GM21619 (cell line): ENCODE data around the gene PHLDB3.

Source experiments
- ATAC-seq: cut with Tn5 transposase; IDR thresholded peaks from one replicate; pipeline ENCODE4 v1.9.1; 2021; ENCODE audit not compliant: unreplicated experiment

The PHLDB3 gene

DNA sequence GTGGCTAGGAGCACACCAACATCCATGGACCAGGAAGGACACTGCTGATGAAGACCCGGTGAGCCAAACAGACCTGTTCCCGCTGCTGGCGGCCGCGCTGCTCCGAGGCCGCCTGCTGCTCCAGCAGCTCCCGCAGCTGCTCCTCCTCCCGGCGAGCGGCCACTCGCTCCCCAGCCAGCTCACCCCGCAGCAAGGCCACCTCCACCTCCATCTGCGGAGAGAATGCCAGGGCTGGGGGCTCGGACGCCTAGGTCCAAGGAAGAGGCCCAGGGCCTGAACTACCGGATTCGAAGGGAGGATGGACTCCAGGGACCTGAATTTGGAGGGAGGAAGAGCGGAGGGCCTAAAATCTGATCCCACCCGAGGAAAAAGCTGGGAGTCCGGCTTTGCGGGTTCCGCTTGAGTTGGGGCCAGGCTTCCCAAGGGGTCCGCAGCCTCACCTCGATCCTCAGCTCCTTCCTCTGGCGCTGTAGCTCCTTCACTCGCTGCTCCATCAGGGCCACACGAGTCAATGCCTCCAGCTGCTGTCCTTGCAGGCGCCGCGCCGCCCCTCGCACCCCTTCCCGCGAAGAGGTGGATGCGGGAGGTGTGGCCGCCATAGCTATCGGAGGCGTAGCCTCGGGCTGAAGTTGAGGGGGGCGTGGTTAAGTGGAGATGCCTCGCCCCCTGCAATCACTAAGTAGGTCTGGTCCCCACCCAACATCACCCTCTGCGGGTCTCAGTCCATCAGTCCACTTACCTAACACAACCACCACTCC is 2.7 kb downstream of the PHLDB3 start:
- no peak for ATAC-seq

- no peak for ATAC-seq
These were observed 5.5 kb downstream of the PHLDB3 start for GRCh38 chr19:43499042-43499441.

DNA sequence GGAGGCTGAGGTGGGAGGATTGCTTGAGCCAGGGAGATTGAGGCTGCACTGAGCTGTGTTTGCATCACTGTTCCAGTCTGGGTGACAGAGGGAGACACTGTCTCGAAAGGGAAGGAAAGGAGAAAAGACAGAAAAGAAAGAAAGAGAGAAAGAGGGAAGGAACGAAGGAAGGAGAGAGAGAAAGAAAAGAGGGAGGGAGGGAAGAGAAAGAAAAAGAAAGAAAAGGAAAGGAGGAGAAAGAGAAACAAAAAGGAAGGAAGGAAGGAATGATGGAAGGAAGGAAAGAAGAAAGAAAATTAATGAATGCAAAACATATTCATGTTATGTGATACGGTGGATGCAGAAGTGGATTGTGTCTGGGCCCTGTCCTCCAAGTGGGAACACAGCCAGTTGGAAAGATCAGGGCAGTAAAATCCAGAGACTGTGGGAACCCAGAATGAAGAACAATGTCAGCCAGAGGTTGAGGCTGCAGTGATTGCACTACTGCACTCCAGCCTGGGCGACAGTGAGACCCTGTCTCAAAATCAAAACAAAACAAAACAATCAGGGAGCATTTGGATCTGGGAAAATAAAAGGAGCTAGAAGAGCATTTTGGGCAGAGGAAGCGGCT is 6.2 kb downstream of the PHLDB3 start:
- no peak for ATAC-seq

DNA sequence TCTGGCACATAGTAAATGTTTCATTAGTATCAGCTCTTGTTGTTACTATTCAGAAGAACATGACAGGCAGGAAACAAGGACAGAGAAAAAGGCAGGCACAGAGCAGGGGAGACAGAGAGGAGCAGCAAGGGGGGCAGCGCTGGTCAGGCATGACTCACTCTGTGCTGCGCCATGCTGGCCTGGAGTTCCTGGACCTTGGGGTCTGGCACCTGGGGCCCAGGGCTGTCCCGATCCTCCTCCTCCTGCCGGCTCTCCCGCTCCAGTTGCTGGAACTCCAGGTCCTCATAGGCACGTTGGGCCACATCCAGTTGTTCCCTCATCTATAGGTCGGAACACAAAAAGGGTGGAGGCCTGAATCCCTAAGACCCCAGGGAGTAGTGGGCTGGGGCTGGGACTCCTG is 7.6 kb downstream of the PHLDB3 start:
- ATAC-seq: no peak

GRCh38 chr19:43495082-43495481 is 9.5 kb downstream of the PHLDB3 start:
- no peak for ATAC-seq

- no peak for ATAC-seq
These were observed 13.8 kb downstream of the PHLDB3 start for GRCh38 chr19:43490759-43491158.

- no peak for ATAC-seq
These were observed 14.5 kb downstream of the PHLDB3 start for GRCh38 chr19:43489979-43490599.

GRCh38 chr19:43489310-43489709 is 15.2 kb downstream of the PHLDB3 start:
- ATAC-seq: no peak

DNA sequence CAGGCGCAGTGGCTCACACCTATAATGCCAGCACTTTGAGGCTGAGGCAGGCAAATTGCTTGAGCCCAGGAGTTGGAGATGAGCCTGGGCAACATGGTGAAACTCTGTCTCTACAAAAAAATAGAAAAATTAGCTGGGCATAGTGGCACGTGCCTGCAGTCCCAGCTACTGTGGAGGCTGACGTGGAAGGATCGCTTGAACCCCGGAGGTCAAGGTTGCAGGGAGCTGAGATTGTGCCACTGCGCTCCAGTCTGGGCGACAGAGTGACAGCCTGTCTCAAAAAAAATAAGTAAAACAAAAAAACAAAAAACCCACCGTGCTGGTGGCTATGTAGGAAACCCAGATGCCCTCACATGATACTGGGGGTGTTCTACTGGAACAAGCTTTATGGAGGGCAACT is 16.4 kb downstream of the PHLDB3 start:
- ATAC-seq: no peak

DNA sequence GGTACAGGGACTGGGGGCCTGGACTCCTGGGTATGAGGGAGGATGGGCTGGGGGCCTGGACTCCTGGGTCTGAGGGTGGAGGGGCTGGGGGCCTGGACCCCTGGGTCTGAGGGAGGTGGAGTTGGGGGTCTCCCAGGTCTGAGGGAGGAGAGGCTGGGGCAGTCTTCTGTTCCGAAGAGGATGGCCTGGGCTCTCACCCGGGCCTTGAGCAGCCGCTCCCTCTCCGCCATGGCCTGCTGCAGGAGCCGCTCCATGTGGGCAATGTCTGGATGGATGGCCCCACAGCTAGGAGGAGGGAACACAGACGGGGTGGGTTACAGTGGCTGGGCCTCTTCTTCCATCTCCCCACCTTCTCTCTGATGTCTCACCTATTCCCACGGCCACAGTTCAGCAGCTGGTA is 18.1 kb downstream of the PHLDB3 start:
- ATAC-seq: no peak

GRCh38 chr19:43485951-43486350 is 18.6 kb downstream of the PHLDB3 start:
- no peak for ATAC-seq

- no peak for ATAC-seq
These were observed 21.3 kb downstream of the PHLDB3 start for GRCh38 chr19:43483281-43483680.

- ATAC-seq: no peak
These were observed 22.4 kb downstream of the PHLDB3 start for GRCh38 chr19:43482193-43482592.

DNA sequence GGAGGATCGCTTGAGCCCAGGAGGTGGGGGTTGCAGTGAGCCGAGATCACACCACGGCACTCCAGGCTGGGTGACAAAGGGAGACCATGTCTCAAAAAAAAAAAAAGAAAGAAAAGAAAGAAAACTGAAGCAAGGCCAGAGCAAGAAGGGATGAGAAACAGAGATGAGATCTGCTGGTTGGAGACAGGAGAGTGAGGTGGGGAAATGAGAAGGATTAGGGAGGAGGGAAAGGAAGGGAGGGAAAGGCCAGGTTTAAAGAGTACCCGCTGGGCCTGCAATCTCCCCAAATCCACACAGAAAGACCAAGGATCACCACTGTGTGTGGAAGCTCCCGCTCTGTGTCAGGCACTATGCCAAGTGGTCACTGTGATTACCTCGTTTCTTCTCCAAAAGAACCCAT is 22.8 kb downstream of the PHLDB3 start:
- ATAC-seq: no peak

DNA sequence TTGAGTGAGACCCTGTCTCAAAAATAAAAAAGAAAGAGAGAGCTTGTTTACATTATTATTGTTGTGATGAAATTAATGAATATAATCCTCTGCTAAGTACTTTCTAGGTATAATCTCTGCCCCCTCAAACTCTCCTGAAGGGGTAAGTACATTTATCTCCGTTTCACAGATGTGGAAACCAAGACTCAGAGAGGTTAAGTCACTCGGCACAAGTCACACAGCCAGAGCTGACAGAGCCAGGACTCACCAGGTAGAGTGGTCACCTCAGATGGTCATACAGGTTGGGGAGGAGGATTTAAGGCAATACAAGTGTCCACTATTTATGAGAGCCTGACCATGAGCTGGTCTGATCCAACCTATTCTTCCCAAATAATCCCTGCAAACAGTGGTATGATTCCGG is 24.0 kb downstream of the PHLDB3 start:
- ATAC-seq: no peak

DNA sequence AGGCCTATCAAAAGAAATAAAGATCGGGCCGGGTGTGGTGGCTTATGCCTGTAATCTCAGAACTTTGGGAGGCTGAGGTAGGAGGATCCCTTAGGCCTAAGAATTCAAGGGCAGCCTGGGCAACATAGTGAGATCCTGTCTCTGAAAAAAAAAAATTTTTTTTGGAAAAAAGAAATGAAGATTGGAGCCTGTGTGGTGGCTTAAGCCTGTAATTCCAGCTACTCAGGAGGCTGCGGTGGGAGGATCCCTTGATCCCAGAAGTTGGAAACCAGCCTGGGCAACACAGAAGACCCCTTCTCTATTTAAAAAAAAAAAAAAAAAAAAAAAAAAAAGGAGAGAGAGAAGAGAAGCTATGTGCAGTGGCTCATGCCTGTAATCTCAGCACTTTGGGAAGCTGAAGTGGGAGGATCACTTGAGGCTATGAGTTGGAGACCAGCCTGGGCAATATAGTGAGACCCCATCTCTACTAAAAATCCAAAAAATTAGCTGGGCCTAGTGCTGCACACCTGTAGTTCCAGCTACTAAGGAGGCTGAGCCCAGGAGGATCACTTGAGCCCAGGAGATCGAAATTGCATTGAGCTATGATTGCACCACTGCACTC is 24.5 kb downstream of the PHLDB3 start:
- no peak for ATAC-seq

GRCh38 chr19:43479226-43479625 is 25.3 kb downstream of the PHLDB3 start:
- ATAC-seq: no peak

DNA sequence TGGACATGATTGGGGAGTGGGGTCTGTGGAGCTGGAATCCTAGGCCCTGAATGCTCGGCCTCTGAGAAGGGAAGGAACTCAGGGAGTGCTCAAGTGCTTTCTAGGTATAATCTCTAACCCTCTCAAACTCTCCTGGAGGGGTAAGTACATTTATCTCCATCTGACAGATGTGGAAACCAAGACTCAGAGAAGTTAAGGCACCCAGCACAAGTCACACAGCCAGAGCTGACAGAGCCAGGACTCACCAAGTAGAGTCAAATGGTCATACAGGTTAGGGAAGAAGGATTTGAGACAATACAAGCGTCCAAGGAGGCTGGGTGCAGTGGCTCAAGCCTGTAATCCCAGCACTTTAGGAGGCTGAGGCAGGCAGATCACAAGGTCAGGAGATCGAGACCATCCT is 26.2 kb downstream of the PHLDB3 start:
- no peak for ATAC-seq

GRCh38 chr19:43476606-43477005 is 27.9 kb downstream of the PHLDB3 start:
- no peak for ATAC-seq

DNA sequence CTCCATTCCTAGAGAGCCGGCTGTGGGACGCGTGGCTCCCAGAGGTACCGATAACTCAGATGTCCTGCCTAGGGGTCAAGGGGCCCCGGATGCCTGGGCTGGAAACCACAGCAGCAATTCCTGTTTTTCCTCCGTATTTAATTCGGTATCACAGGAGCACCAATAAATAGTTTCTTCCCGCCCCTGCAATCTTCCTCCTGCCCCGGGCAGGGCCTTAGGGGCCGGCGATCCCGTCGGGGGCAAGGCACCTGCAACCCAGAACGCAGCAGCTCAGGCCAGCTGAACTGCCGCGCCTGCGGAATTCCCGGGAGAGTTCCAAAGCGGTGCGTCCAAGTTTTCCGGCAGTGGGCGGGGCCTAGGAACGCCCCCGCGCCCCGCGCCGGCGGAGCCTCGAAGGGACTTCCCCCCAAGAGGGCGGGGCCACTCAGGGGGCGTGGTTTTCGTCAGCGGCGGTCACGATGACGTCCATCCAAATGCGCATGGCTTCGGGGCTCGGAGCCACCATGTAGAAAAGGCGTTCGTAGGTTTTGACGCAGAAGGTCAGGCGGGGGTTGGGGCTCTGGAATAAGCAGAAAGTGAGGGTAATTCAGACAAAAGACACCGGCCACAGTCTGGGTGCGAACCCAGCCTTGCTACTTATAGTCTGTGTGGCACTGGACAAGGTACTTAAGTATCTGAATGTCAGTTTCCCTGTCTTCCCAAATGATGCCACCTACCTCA is 29.4 kb downstream of the PHLDB3 start:
- peak; percentile 62 for ATAC-seq

DNA sequence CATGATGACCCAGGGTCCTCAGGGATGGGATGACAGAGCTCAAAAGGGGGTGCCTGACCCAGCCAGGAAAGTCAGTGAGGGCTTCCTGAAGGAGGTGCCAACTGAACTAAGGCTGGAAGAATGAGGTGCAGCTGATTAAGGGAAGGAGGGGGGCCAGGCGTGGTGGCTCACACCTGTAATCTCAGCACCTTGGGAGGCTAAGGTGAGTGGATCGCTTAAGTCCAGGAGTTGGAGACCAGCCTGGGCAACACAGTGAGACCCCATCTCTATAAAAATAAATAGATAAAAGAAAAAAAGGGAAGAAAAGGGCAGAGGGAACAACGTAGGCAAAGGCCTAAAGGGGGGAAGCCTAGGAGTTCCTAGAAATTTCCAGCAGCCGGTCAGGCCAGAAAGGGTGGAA is 30.1 kb downstream of the PHLDB3 start:
- ATAC-seq: no peak
